ENCODE measurements around the gene RASA3.
"Not testable (repeated sequence)": the region's sequence is repeated elsewhere in the genome, so short reads cannot be mapped to it uniquely, and the experiment has no call there.

RASA3 gene

DNA sequence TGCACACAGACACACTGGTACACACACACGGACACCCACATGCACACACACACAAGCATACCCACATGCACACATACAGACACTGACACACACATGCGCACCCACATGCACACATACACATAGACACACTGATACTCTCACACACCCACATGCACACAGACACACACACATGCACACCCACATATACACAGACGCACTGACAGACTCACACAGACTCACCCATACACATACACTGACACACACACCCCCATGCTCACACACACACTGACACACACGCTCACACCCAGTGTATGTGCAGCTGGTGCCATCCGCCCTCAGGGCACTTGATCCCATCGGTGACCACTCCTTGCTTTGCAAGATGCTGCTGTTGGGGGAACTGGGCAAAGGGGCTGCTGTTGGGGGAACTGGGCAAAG lies 9.7 kb upstream of the RASA3 start:
- no peak for DNase-seq (ENCODE audit: low read depth in 2 of 2)

GRCh38 chr13:114141261-114141996 lies 9.0 kb upstream of the RASA3 start:
- no peak for DNase-seq (ENCODE audit: low read depth in 2 of 2)

GRCh38 chr13:114140906-114141250 lies 8.5 kb upstream of the RASA3 start:
- DNase-seq (ENCODE audit: low read depth in 2 of 2), result no peak

DNA sequence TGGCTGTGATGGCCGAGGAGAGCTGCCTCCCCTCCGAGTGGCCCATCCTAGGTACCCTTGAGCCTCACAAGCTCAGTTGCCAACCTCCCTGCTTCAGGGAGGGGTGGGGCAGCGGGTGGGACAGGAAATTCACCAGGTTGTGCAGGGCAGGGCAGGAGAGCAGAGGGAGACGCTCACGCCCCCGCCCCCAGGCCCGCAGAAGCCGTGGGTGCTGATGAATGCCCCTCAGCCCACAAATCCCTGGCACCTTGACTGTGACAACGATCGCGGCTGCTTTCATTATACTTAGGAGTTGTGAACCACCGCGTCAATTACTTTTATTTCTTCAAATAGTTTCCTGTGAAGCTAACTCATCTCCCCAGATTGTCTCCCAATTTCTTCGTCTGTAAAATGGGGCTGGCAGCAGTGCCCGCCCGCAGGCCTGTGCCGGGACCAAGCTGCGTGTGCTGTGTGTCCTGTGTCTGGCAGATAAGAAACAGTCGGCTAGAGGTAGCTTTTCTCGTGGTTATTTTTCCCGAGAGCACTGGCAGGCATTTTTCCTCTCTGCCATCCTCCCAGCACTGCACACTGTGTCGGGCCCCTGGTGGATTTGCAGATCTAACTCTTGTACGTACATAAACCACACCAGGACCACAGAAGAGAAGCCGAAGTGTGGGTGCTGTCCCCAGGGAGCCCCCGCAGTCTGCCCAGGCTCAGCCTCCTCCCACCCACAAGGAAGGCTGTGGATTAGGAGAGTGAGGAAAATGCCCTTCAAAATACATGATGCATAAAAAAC lies 7.9 kb upstream of the RASA3 start:
- no peak for DNase-seq (ENCODE audit: low read depth in 2 of 2)

DNA sequence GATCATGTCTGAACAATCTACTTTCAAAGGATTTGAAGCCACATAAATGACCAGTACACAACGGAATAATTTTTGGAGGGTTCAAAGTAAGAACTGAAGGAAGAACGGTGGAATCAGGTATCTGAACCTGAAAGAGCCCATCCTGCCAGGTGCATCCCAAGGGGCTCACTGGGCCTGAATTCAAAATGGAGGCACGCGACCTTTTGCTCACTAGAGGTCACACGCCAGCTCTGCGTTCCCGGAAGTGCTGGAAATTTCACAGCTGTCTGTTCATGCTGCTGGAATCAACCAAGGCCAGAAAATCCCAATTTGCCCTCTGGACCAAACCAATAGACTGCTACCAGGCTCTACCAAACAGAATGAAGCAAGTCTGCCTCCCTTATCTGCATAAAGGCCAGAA lies 4.2 kb upstream of the RASA3 start:
- DNase-seq (ENCODE audit: low read depth in 2 of 2), result no peak

DNA sequence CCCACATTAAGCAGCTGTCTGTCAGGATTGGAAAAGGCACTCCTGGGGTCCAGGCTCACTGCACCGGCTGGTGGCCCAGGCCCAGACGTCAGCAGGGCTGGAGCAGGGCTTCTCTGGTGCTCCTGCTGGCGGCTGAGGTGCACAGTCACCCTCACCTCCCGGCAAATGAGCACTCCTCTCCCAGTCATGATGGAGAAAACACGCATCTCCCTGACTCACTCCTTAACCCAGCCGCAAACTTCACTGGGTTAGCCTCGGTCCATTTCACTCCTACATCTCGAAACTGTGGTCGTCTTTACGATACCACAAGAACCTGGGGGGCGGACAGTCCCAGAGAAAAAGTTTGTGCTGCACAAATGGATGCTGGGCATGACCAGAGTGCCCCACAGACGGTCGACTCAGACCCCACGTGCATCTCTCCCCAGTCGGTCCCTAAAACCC lies 3.3 kb upstream of the RASA3 start:
- no peak for DNase-seq (ENCODE audit: low read depth in 2 of 2)

DNA sequence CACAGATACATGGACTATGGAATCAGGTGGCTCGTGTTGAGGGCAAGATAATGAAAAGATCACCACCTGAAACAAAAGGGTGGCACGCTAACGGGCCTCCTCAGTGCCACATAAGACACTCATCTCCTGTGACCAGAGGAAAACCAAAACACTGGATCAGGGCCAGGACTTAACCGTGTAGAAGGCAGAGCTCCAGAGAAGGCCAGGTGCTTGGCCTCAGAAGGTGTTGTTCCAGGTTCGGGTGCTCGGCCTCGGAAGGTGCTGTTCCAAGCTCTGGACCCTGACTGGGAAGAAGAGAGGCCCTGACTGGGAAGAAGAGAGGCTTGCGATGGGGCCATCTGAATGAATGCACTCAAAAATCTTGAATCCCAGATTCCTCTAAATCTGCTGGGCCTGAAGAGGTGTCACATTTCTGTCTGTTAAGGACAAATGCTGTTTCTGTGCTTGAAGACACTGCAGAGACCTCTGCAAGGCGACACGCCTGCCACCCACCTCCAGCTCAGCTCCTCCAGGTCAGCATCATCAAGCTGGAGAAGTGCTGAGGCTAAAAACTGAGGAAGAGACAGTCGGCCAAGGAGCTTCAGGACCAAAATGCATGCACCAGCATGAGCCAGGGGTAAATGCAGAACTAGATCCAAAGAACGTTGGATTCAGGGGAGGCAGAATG lies 2.7 kb upstream of the RASA3 start:
- DNase-seq (ENCODE audit: low read depth in 2 of 2), result no peak

DNA sequence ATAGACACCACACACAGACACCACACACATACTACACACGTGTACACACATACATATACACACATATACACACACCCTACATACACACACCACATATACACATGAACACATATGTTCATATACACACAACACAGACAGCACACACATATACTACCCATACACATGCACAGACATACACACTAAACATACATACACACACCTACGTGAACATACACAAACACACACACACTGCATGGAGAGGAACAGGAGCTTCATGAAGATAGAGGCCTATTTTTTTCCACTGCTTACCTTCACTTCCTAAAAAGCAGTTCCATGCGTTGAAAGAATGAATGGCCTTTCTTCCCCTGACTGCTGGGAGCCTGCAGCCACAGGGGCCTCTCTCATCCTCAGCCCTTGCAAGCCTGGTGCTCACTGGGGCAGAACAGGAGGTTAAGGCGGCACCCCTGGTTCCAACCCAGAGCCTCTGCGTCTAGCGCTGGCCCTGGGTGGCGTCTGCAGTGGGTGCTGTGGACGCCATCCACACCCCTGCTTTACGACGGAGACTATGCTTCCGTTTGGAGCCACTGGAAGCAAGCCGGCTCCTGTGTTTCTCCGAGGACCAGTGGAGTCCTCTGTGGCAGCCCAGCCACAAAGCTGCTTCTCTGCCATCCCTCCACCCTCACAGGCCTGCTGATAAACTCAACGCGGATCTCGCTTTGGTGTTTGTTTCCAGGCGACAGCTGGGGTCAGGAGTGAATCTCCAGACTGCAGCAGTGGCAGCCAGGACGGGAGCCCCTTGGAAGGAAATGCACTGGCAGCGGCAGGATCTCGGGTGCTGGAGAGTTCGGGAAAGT lies 1.9 kb upstream of the RASA3 start:
- no peak for DNase-seq (ENCODE audit: low read depth in 2 of 2)

DNA sequence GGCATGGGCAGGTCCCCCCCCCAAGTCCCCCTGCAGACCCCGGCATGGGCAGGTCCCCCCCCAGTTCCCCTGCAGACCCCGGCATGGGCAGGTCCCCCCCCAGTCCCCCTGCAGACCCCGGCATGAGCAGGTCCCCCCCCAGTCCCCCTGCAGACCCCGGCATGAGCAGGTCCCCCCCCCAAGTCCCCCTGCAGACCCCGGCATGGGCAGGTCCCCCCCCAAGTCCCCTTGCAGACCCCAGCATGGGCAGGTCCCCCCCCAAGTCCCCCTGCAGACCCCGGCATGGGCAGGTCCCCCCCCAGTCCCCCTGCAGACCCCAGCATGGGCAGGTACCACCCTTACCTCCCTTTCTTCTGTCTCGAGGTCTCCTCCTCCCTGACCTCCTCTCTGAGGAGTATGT lies 1.1 kb upstream of the RASA3 start:
- DNase-seq (ENCODE audit: low read depth in 2 of 2), result not testable (repeated sequence)

DNA sequence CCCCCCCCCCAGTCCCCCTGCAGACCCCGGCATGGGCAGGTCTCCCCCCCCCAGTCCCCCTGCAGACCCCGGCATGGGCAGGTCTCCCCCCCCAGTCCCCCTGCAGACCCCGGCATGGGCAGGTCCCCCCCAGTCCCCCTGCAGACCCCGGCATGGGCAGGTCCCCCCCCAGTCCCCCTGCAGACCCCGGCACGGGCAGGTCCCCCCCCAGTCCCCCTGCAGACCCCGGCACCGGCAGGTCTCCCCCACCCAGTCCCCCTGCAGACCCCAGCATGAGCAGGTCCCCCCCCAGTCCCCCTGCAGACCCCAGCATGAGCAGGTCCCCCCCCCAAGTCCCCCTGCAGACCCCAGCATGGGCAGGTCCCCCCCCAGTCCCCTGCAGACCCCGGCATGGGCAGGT lies 703 bp upstream of the RASA3 start:
- DNase-seq (ENCODE audit: low read depth in 2 of 2), result not testable (repeated sequence)

GRCh38 chr13:114131583-114132418 lies 622 bp downstream of the RASA3 start:
- DNase-seq (ENCODE audit: low read depth in 2 of 2), result no peak

GRCh38 chr13:114130837-114131582 lies 1.4 kb downstream of the RASA3 start:
- DNase-seq (ENCODE audit: low read depth in 2 of 2), result peak in 1 of 2 experiments; percentile 65

DNA sequence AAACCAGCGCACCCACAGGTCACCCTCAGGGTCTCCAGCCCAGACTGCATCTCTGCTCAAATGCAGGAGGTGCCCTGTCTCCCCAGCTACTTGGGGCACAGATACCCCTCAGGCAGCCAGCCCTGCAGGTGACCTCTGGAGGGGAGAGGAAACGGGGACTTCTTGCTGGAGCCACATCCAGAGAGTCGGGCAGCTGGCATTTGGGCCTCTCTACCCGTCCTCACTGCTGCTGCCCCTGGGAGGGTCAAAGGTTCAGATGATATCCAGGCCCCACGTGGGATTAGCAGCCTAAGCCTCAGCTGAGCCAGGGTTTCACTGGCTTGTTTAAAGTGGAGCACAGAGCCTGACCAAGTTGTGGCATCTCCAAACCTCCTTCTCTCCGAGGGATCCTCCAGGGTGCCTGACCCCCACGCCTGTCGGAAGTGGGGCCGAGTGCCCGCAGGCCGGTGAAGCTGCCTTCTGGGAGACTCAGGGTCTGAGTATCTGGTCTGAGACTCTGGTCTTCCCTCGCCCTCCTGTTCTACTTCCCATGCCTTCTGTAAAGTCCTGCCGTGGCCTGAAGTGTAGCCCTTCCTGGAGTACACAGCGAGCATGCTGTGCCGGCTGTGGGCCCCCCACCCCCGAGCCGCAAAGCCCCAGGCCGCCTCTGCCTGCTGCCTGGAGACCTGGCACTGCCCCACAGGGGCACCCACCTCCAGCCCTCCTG lies 2.1 kb downstream of the RASA3 start:
- DNase-seq (ENCODE audit: low read depth in 2 of 2), result no peak

DNA sequence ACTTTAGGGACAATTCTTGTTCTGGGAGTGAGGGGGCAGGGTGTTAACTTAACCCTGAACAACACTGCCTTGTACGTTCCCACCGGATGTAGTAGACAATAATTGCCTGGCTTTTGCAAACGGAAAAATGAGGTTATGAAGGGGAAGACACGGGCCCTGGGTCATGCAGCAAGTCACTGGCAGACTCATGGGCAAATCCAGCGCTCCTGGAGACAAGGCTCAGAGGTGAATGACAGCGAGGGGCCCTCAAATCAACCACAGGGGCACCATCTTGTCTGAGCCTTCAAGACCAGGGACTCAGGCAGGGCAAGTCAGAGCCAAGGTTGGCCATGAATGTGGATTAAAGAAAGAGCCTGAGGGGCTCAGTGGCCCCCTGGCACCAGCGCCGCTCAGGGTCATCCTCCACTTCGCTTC lies 2.8 kb downstream of the RASA3 start:
- no peak for DNase-seq (ENCODE audit: low read depth in 2 of 2)

- DNase-seq (ENCODE audit: low read depth in 2 of 2), result peak in 1 of 2 experiments; percentile 45
Measured at GRCh38 chr13:114128624-114129522, 3.5 kb downstream of the RASA3 start.

GRCh38 chr13:114128348-114128623 lies 4.1 kb downstream of the RASA3 start:
- DNase-seq (ENCODE audit: low read depth in 2 of 2), result no peak

GRCh38 chr13:114127473-114128347 lies 4.7 kb downstream of the RASA3 start:
- no peak for DNase-seq (ENCODE audit: low read depth in 2 of 2)
